Neural cell (in vitro differentiated cells): Measurements from ENCODE around the gene ADD2. TPM values are rescaled to one million over a fixed set of nuclear protein-coding genes. Genes with fewer than 3 reads are reported as not detected.

Experiments
- H2AFZ ChIP-seq: fragments of 200-600, 300-800 bp; sonication (generic), shearing (Covaris generic); 2 replicates; pipeline ENCODE4 v1.6.0; 2014; ENCODE audit warnings: low read depth, mild to moderate bottlenecking, antibody characterized with exemption, low read length, moderate library complexity
- H3F3A ChIP-seq: fragments of 200-600 bp; shearing (Covaris generic); 2 replicates; pipeline ENCODE4 v1.6.1; 2016; ENCODE audit warnings: mild to moderate bottlenecking, moderate library complexity, mixed read lengths, antibody characterized with exemption, low read length; ENCODE audit not compliant: insufficient read depth, poor library complexity, severe bottlenecking
- H3K27ac ChIP-seq: fragments of 200-600, 300-800 bp; sonication (generic), shearing (Covaris generic); 2 replicates; pipeline ENCODE4 v1.5.1; 2014; ENCODE audit warnings: mild to moderate bottlenecking, low read length, moderate library complexity
- H3K27me3 ChIP-seq: fragments of 300-800, 200-600 bp; sonication (generic), shearing (Covaris generic); 2 replicates; pipeline ENCODE4 v1.6.0; 2014; ENCODE audit warnings: mild to moderate bottlenecking, low read depth, low read length, moderate library complexity; ENCODE audit not compliant: insufficient read depth
- H3K36me3 ChIP-seq: fragments of 300-800, 200-600 bp; sonication (generic), shearing (Covaris generic); 2 replicates; pipeline ENCODE4 v1.5.1; 2014; ENCODE audit warnings: mild to moderate bottlenecking, antibody characterized with exemption, low read length, moderate library complexity; ENCODE audit not compliant: insufficient read depth
- H3K4me2 ChIP-seq: fragments of 300-800, 200-600 bp; sonication (generic), shearing (Covaris generic); 2 replicates; pipeline ENCODE4 v1.6.0; 2014; ENCODE audit warnings: mild to moderate bottlenecking, low read length
- H3K4me3 ChIP-seq: fragments of 300-800, 200-600 bp; sonication (generic), shearing (Covaris generic); 2 replicates; pipeline ENCODE4 v1.5.1; 2014; ENCODE audit warnings: mild to moderate bottlenecking, low read length, moderate library complexity
- H3K79me2 ChIP-seq: fragments of 200-600 bp; shearing (Covaris generic); replicated peaks from 2 replicates; pipeline ENCODE4 v1.6.0; 2014; ENCODE audit warnings: mild to moderate bottlenecking, low read length, moderate library complexity; ENCODE audit not compliant: insufficient read depth
- H3K9ac ChIP-seq: fragments of 300-800, 200-600 bp; sonication (generic), shearing (Covaris generic); 2 replicates; pipeline ENCODE4 v1.6.1; 2016; ENCODE audit warnings: mild to moderate bottlenecking, low read length, mixed read lengths
- H3K9me2 ChIP-seq: fragments of 200-600 bp; shearing (Covaris generic); 2 replicates; pipeline ENCODE4 v1.6.1; 2016; ENCODE audit warnings: mild to moderate bottlenecking, low read length, mixed read lengths; ENCODE audit not compliant: insufficient read depth
- H3K9me3 ChIP-seq: fragments of 200-600, 300-800 bp; sonication (generic), shearing (Covaris generic); 2 replicates; pipeline ENCODE4 v1.6.1; 2016; ENCODE audit warnings: mild to moderate bottlenecking, mixed run types, low read length, moderate library complexity, mixed read lengths
- H4K20me1 ChIP-seq: fragments of 200-600 bp; shearing (Covaris generic); 2 replicates; pipeline ENCODE4 v1.6.1; 2016; ENCODE audit warnings: mild to moderate bottlenecking, mixed run types; ENCODE audit not compliant: insufficient read depth
- CTCF ChIP-seq: fragments of 450-650 bp; IDR thresholded peaks from 2 replicates; pipeline ENCODE4 v1.5.1; 2014; ENCODE audit warnings: antibody characterized with exemption, mild to moderate bottlenecking, moderate library complexity; ENCODE audit not compliant: poor library complexity, severe bottlenecking
- EP300 ChIP-seq: fragments of 450-650 bp; conservative IDR thresholded peaks from 2 replicates; pipeline ENCODE4 v1.6.1; 2014; ENCODE audit warnings: antibody characterized with exemption, mild to moderate bottlenecking, moderate library complexity; ENCODE audit not compliant: poor library complexity, severe bottlenecking
- EZH2 ChIP-seq: fragments of 200-600, 300-800 bp; shearing (Covaris generic), sonication (generic); IDR thresholded peaks from 2 replicates; pipeline ENCODE4 v1.6.1; 2014; ENCODE audit warnings: antibody characterized with exemption, low read length, borderline replicate concordance, mild to moderate bottlenecking; ENCODE audit not compliant: insufficient read depth, poor library complexity, severe bottlenecking
- MXI1 ChIP-seq: fragments of 450-650 bp; conservative IDR thresholded peaks from 2 replicates; pipeline ENCODE4 v1.6.1; 2014; ENCODE audit warnings: antibody characterized with exemption, mild to moderate bottlenecking; ENCODE audit not compliant: poor library complexity, severe bottlenecking
- POLR2AphosphoS5 ChIP-seq: IDR thresholded peaks from 2 replicates; pipeline ENCODE4 v1.6.1; 2012
- RAD21 ChIP-seq: fragments of 450-650 bp; conservative IDR thresholded peaks from 2 replicates; pipeline ENCODE4 v1.6.1; 2014; ENCODE audit warnings: antibody characterized with exemption, mild to moderate bottlenecking, moderate library complexity
- REST ChIP-seq: IDR thresholded peaks from 2 replicates; pipeline ENCODE4 v1.6.1; 2012; ENCODE audit warnings: borderline replicate concordance
- SMC3 ChIP-seq: fragments of 450-650 bp; conservative IDR thresholded peaks from 2 replicates; pipeline ENCODE4 v1.6.1; 2014; ENCODE audit warnings: antibody characterized with exemption, mild to moderate bottlenecking, moderate library complexity; ENCODE audit not compliant: poor library complexity
- TAF1 ChIP-seq: IDR thresholded peaks from 2 replicates; pipeline ENCODE4 v1.6.1; 2012; ENCODE audit warnings: low read depth
- polyA plus RNA-seq: library from polyadenylated mRNA; depleted of rRNA; stranded (reverse); fragments of >200 nt; gene quantifications from 2 replicates; pipeline ENCODE4 v1.2.3, GENCODE V29; 2014

ADD2 gene
- polyA plus RNA-seq, 1 donor from 2014 or later, result 52.5 TPM

GRCh38 chr2:70753031-70753430 is 15.0 kb downstream of the ADD2 start:
- no peak overlapping the region for H3K4me2 ChIP-seq
- H2AFZ ChIP-seq, result no peak overlapping the region
- H3K9me3 ChIP-seq, result no peaks in the 10 kb centered on the region
- no peaks in the 10 kb centered on the region for H3K36me3 ChIP-seq
- H3F3A ChIP-seq, result no peaks in the 10 kb centered on the region
- no peak overlapping the region for H3K27ac ChIP-seq
- no peak overlapping the region for H3K4me3 ChIP-seq
- no peaks in the 10 kb centered on the region for H3K27me3 ChIP-seq
- H4K20me1 ChIP-seq, result no peaks in the 10 kb centered on the region
- H3K9ac ChIP-seq, result no peak overlapping the region
- H3K9me2 ChIP-seq, result no peaks in the 10 kb centered on the region
- peaks cover 75% of the 10 kb centered on the region for H3K79me2 ChIP-seq
- TF ChIP-seq TAF1 (no peak), MXI1 (no peak)

- H3K27ac ChIP-seq, result no peak overlapping the region
- no peaks in the 10 kb centered on the region for H3F3A ChIP-seq
- no peaks in the 10 kb centered on the region for H3K9me3 ChIP-seq
- no peaks in the 10 kb centered on the region for H3K27me3 ChIP-seq
- TF ChIP-seq EZH2, result no peak
- no peak overlapping the region for H3K9ac ChIP-seq
- H3K36me3 ChIP-seq, result no peaks in the 10 kb centered on the region
- no peak overlapping the region for H3K4me3 ChIP-seq
- no peaks in the 10 kb centered on the region for H3K9me2 ChIP-seq
- peaks cover 75% of the 10 kb centered on the region for H3K79me2 ChIP-seq
- H2AFZ ChIP-seq, result no peak overlapping the region
- no peaks in the 10 kb centered on the region for H4K20me1 ChIP-seq
- no peak overlapping the region for H3K4me2 ChIP-seq
Measured at GRCh38 chr2:70752396-70752795, 15.6 kb downstream of the ADD2 start.

- Histone ChIP-seq H3K4me3 (no peak overlapping the region), H4K20me1 (no peaks in the 10 kb centered on the region), H3K9me2 (no peaks in the 10 kb centered on the region), H3K27ac (no peak overlapping the region), H3K9me3 (no peaks in the 10 kb centered on the region), H3F3A (no peaks in the 10 kb centered on the region), H3K4me2 (no peak overlapping the region), H3K9ac (no peak overlapping the region), H3K36me3 (no peaks in the 10 kb centered on the region), H3K27me3 (no peaks in the 10 kb centered on the region), H2AFZ (no peak overlapping the region), H3K79me2 (peaks cover 75% of the 10 kb centered on the region)
- TF ChIP-seq REST, result no peak
Measured at GRCh38 chr2:70751881-70752280, 16.1 kb downstream of the ADD2 start.

- Histone ChIP-seq H3K9me3 (no peaks in the 10 kb centered on the region), H4K20me1 (no peaks in the 10 kb centered on the region), H2AFZ (no peak overlapping the region), H3K4me2 (no peak overlapping the region), H3K9ac (no peak overlapping the region), H3K79me2 (peaks cover 61% of the 10 kb centered on the region), H3K9me2 (no peaks in the 10 kb centered on the region), H3K27me3 (no peaks in the 10 kb centered on the region), H3K27ac (no peak overlapping the region), H3F3A (no peaks in the 10 kb centered on the region), H3K36me3 (no peaks in the 10 kb centered on the region), H3K4me3 (no peak overlapping the region)
- no peak for TF ChIP-seq SMC3
- no peak for TF ChIP-seq RAD21
- no peak for TF ChIP-seq REST
- TF ChIP-seq EZH2, result no peak
- TF ChIP-seq TAF1, result no peak
- no peak for TF ChIP-seq MXI1
- TF ChIP-seq POLR2AphosphoS5, result no peak
- no peak for TF ChIP-seq CTCF
- TF ChIP-seq EP300, result no peak
Measured at GRCh38 chr2:70750320-70750719, 17.7 kb downstream of the ADD2 start.
